Measurements from ENCODE around the gene TRPV6.

DNA sequence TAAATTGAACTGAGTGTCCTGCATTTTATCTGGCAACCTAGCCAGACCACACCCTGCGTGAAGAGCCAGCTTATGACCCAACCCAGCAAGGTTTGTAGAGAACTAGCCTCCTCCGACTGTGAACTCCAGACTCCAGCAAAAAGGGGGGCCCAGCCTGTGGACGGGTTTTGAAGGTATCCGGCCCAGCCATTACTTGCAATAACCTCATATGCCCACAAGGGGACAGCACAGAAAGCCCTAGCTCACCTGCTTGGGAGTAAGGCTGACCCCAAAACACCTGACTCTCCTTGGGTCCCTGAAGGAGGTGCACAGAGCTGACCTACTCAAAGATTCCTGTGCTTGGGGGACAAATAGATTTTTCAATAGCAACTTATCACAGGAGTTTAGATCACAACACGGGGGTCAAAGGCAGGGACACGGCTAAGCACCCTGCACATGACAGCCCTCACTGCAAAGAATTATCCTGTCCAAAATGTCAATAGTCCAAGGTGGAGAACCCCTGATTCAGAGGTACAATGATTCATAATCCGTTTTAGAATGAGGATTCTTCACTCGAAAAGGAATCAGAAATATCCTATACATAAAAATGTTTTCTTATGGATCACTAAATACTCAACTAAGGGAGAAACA, 4.6 kb downstream of the TRPV6 start:
- TF ChIP-seq ZBTB33 (IDR thresholded peaks at IDR 0.05) (no peak), REST (IDR thresholded peaks at IDR 0.05) (no peak), RAD21 (IDR thresholded peaks at IDR 0.05) (peak; percentile 72 to 80), HNF4G (IDR thresholded peaks at IDR 0.05) (no peak), GABPA (IDR thresholded peaks at IDR 0.05 in 1 of 2, conservative IDR thresholded peaks at IDR 0.05 in 1 of 2) (no peak), SP1 (IDR thresholded peaks at IDR 0.05) (no peak), TAF1 (conservative IDR thresholded peaks at IDR 0.05) (no peak), YY1 (IDR thresholded peaks at IDR 0.05) (no peak), ATF3 (IDR thresholded peaks at IDR 0.05) (no peak), EGR1 (IDR thresholded peaks at IDR 0.05; ENCODE audit: low read depth in 2 of 2) (no peak), JUND (IDR thresholded peaks at IDR 0.05) (no peak)
- TF ChIP-seq, protein P1, sequence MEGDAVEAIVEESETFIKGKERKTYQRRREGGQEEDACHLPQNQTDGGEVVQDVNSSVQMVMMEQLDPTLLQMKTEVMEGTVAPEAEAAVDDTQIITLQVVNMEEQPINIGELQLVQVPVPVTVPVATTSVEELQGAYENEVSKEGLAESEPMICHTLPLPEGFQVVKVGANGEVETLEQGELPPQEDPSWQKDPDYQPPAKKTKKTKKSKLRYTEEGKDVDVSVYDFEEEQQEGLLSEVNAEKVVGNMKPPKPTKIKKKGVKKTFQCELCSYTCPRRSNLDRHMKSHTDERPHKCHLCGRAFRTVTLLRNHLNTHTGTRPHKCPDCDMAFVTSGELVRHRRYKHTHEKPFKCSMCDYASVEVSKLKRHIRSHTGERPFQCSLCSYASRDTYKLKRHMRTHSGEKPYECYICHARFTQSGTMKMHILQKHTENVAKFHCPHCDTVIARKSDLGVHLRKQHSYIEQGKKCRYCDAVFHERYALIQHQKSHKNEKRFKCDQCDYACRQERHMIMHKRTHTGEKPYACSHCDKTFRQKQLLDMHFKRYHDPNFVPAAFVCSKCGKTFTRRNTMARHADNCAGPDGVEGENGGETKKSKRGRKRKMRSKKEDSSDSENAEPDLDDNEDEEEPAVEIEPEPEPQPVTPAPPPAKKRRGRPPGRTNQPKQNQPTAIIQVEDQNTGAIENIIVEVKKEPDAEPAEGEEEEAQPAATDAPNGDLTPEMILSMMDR (IDR thresholded peaks at IDR 0.05; ENCODE audit: low read depth, low read length, missing input control) = peak; percentile 73
- TF ChIP-seq, protein P2, sequence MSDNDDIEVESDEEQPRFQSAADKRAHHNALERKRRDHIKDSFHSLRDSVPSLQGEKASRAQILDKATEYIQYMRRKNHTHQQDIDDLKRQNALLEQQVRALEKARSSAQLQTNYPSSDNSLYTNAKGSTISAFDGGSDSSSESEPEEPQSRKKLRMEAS (IDR thresholded peaks at IDR 0.05) = no peak

Measured in liver (tissue), 3 donors.